Natural killer cell (primary cell): ENCODE results near the gene RPS26. TPM values are rescaled to one million over a fixed set of nuclear protein-coding genes. Genes with fewer than 3 reads are reported as not detected.
A peak's percentile ranks its signal among the peaks of the same experiment; 100 is the strongest.

ENCODE experiments used
- ATAC-seq, 3 donors: fragments of 150-1000 bp in 2 of 3; fragments of 200-7000 bp in 1 of 3; cut with Tn5 transposase; 1 replicate in 1 of 3; 2 replicates in 2 of 3; pipeline ENCODE4 v1.10.0; 2021; ENCODE audit warnings: mild to moderate bottlenecking in 2 of 3, moderate library complexity in 2 of 3
- DNase-seq, 2 donors: peaks; one replicate each; pipeline versions ENCODE4 v3.0.0 to v3.0.0-alpha.2; 2013 to 2021; ENCODE audit warnings: mixed read lengths in 1 of 2
- H3K27ac ChIP-seq: one replicate; pipeline ENCODE4 v1.5.1; 2013; ENCODE audit warnings: mild to moderate bottlenecking, low read length
- H3K27me3 ChIP-seq: one replicate; pipeline ENCODE4 v1.6.1; 2013; ENCODE audit warnings: low read length; ENCODE audit not compliant: control insufficient read depth, insufficient read depth
- H3K36me3 ChIP-seq: one replicate; pipeline ENCODE4 v1.6.1; 2013; ENCODE audit warnings: low read length; ENCODE audit not compliant: control insufficient read depth, insufficient read depth
- H3K4me1 ChIP-seq: one replicate; pipeline ENCODE4 v1.6.1; 2013; ENCODE audit warnings: low read length; ENCODE audit not compliant: control insufficient read depth, insufficient read depth
- H3K4me3 ChIP-seq: one replicate; pipeline ENCODE4 v1.5.1; 2013; ENCODE audit warnings: low read length
- H3K9me3 ChIP-seq: one replicate; pipeline ENCODE4 v1.6.1; 2013; ENCODE audit warnings: low read length; ENCODE audit not compliant: control insufficient read depth, insufficient read depth
- H3K27ac Mint-ChIP-seq, 2 donors: one replicate each; pipeline ENCODE4 v1.8.0; 2022; ENCODE audit warnings: mild to moderate bottlenecking in 2 of 2, mixed read lengths in 2 of 2, moderate library complexity in 1 of 2
- H3K27me3 Mint-ChIP-seq, 2 donors: one replicate each; pipeline ENCODE4 v1.8.0; 2022; ENCODE audit warnings: low read depth in 2 of 2, mixed read lengths in 2 of 2
- H3K36me3 Mint-ChIP-seq: one replicate; pipeline ENCODE4 v1.8.0; 2022; ENCODE audit warnings: mixed read lengths
- H3K4me1 Mint-ChIP-seq, 2 donors: one replicate each; pipeline ENCODE4 v1.8.0; 2022; ENCODE audit warnings: mixed read lengths in 2 of 2
- H3K4me3 Mint-ChIP-seq: one replicate; pipeline ENCODE4 v1.8.0; 2022; ENCODE audit warnings: mild to moderate bottlenecking, moderate library complexity, mixed read lengths
- H3K9me3 Mint-ChIP-seq, 2 donors: one replicate each; pipeline ENCODE4 v1.8.0; 2022; ENCODE audit warnings: mixed read lengths in 2 of 2
- CTCF ChIP-seq: fragments of 200-600 bp; IDR thresholded peaks from one replicate; pipeline ENCODE4 v1.8.0; 2022; ENCODE audit warnings: antibody characterized with exemption
- WGBS: methylation state at CpG from one replicate; pipeline ENCODE4 v1.1.7; 2013; ENCODE audit warnings: missing lambda C conversion rate; ENCODE audit not compliant: insufficient coverage; 5-methylcytosine and 5-hydroxymethylcytosine counted together
- intact Hi-C: fragments of 100-400 bp; cut with micrococcal nuclease; formaldehyde crosslinking; loops from one replicate; pipeline ENCODE4 v1.14.2; 2022
- total RNA-seq, 4 donors: library from RNA; stranded (reverse); fragments of 120-200 nt in 1 of 4; gene quantifications; one replicate each; pipeline versions ENCODE4 v1.2.3 to v1.2.4, GENCODE V29; 2013 to 2022

Gene RPS26
- total RNA-seq, 3 donors from 2014 or later (not counting 1 experiment from before 2014, with no cell fraction given) = 29.5 to 50.3 (median 35.5) TPM

GRCh38 chr12:56037161-56037560, 4.6 kb upstream of the RPS26 start:
- 56% methylated on average over 2 of the region's 2 CpGs for WGBS
- no peaks in the 10 kb centered on the region for H3K9me3 ChIP-seq
- H3K36me3 Mint-ChIP-seq = no peaks in the 10 kb centered on the region
- intact Hi-C loops = no loop called here
- peak overlapping the region in 1 of 2 donors; percentile 69 for H3K27ac Mint-ChIP-seq
- H3K27me3 Mint-ChIP-seq = no peaks in the 10 kb centered on the region
- no peak overlapping the region for H3K4me3 ChIP-seq
- peaks cover 1% of the 10 kb centered on the region for H3K36me3 ChIP-seq
- ATAC-seq = no peak
- no peak for TF ChIP-seq CTCF
- H3K4me1 Mint-ChIP-seq = peaks cover 11 to 13% of the 10 kb centered on the region in 2 donors
- no peak overlapping the region for H3K27ac ChIP-seq
- H3K4me3 Mint-ChIP-seq = no peak overlapping the region
- H3K27me3 ChIP-seq = no peaks in the 10 kb centered on the region
- peaks cover 10% of the 10 kb centered on the region for H3K4me1 ChIP-seq
- H3K9me3 Mint-ChIP-seq = no peaks in the 10 kb centered on the region
- DNase-seq = no peak

GRCh38 chr12:56038022-56038655, 3.6 kb upstream of the RPS26 start:
- ATAC-seq (no peak), DNase-seq (no peak)
- H3K36me3 ChIP-seq = peaks cover 3% of the 10 kb centered on the region
- 60% methylated on average over 1 of the region's 2 CpGs for WGBS
- no peaks in the 10 kb centered on the region for H3K27me3 Mint-ChIP-seq
- H3K27ac Mint-ChIP-seq = peak overlapping the region in 1 of 2 donors; percentile 69
- intact Hi-C loops = no loop called here
- peaks cover 20 to 21% of the 10 kb centered on the region in 2 donors for H3K4me1 Mint-ChIP-seq
- no peaks in the 10 kb centered on the region for H3K9me3 ChIP-seq
- H3K27ac ChIP-seq = no peak overlapping the region
- H3K4me1 ChIP-seq = peaks cover 17% of the 10 kb centered on the region
- TF ChIP-seq CTCF = no peak
- no peaks in the 10 kb centered on the region for H3K9me3 Mint-ChIP-seq
- no peaks in the 10 kb centered on the region for H3K36me3 Mint-ChIP-seq
- H3K4me3 Mint-ChIP-seq = peak overlapping the region; percentile 17
- no peak overlapping the region for H3K4me3 ChIP-seq
- no peaks in the 10 kb centered on the region for H3K27me3 ChIP-seq

GRCh38 chr12:56040151-56040550, 1.6 kb upstream of the RPS26 start:
- Mint-ChIP-seq H3K27me3 (no peaks in the 10 kb centered on the region), H3K4me1 (peaks cover 24 to 25% of the 10 kb centered on the region in 2 donors), H3K36me3 (no peaks in the 10 kb centered on the region), H3K4me3 (no peak overlapping the region), H3K27ac (no peak overlapping the region), H3K9me3 (no peaks in the 10 kb centered on the region)
- no peaks in the 10 kb centered on the region for H3K27me3 ChIP-seq
- peaks cover 14% of the 10 kb centered on the region for H3K4me1 ChIP-seq
- no peak overlapping the region for H3K4me3 ChIP-seq
- intact Hi-C loops = loop anchor here (2.0 to 10.0 kb wide), 8 partner anchors 43 to 301 kb away; partner anchors contain the start of genes MYL6, MYL6B, NABP2 and ORMDL2
- H3K9me3 ChIP-seq = no peaks in the 10 kb centered on the region
- no peak overlapping the region for H3K27ac ChIP-seq
- DNase-seq = no peak
- WGBS = 86% methylated on average over 1 of the region's 1 CpG
- H3K36me3 ChIP-seq = peaks cover 17% of the 10 kb centered on the region
- TF ChIP-seq CTCF = no peak
- no peak for ATAC-seq
